GM20431 (cell line): ENCODE measurements around the gene HYAL2.

Experiments
- in situ Hi-C: fragments of 300-500 bp; cut with MseI, MboI; formaldehyde crosslinking; loops from one replicate; pipeline ENCODE4 v1.15.0; 2020; ENCODE audit warnings: low sequenced_read_pairs; ENCODE audit not compliant: unreplicated experiment

Gene HYAL2

DNA sequence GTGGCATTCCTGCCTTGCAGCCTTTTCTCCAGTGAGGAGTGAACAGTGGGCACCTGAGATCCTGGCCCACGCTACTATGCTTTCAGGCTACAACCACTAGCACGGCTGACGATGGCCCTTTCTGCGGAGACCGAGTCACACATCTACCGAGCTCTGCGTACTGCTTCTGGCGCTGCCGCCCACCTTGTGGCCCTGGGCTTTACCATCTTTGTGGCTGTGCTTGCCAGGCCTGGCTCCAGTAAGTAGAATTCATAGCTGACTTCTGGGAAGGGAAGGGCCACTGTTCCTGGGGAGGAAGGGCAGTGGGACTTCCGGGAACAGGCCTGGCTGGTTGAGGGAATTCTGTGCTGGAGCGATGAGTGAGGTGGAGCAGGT lies 28.8 kb upstream of the HYAL2 start:
- in situ Hi-C loops, result no loop called here

DNA sequence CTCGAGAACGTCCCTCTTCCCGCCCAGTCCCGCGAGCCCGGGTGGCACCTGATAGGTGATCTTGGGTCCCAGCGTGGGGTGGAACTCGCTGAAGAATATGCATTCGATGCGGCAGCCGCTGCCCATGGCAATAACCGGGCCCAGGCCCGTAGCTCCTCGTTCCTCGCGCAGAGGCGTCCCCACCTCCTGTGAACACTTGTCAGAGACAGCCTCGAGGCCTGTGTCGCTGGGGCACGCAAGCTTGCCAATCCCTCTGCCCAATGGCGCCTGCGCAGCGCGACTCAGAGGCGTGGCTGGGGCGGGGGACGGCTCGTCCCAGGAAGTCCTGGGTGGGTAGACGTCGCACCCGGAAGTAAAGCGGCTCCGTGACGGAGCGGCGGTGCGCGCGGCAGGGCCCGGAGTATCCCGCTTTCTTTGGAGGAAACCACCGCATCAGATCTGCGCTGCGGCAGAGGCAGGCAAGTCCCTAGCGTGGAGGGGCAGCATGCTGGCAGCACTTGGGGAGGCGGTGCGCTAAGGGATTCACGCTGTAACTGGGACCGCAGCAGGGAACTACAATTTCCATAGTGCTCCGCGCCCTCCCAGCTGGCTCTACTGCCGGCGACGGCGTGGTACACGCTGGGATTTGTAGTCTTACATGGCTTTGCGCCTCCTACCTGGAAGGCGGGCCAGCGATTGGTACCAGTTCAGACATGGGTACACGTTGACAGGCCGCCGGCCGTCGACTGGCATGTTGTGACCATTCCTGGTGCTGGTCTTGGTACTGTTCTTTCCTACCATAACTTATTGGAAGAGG lies 28.2 kb upstream of the HYAL2 start, which contains the start of the genes CYB561D2 and NPRL2:
Gene CYB561D2 (plus strand): TSS at position 336 of the 796 bp plus-strand sequence. CDS start 572 bp downstream, outside the sequence.
Gene NPRL2 (minus strand): TSS at position 249 of the 796 bp plus-strand sequence. CDS start 123 bp downstream, at position 126.
- in situ Hi-C loops, result no loop called here

DNA sequence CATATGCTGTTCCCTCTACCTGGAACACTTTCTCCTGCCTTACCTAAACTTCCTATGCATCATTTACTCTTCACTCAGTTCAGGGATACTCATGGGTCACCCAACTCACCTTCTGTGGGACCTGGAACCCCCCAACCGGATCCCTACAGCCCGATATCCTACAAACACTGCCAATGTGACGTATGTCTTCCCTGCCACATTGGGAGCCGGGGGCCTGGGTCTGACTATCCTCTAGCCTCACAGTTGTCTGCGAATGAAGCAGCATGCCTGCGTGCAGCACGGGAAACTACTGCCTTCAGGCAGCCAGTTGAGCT lies 27.6 kb upstream of the HYAL2 start:
- in situ Hi-C loops, result no loop called here

DNA sequence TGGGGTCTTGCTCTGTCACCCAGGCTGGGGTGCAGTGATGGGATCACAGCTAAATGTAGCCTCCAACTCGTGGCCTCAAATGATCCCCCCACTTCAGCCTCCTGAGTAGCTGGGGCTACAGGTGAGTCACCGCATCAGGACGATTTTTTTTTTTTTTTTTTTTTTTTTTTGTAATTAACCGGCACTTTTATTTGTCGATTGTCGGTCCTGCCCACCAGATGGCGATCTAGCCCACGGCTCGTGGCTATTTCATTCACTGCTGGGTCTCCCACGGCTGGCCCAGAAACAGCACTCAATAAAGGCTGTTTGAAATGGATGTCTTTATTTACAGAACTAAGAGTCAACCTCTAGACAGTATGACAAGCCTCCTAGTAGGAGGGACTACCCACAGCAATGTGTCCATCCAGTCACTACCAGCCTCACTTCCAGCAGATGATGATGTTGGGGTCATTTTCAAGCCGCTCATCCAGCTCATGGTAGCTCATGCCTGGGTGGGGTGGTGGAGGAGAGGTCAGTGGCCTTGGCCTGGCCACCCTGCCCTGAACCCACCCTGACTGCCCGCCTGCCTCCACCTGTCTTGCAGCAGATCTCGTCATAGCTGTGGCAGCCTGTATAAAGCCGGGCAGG lies 24.8 kb upstream of the HYAL2 start:
- in situ Hi-C loops, result no loop called here

DNA sequence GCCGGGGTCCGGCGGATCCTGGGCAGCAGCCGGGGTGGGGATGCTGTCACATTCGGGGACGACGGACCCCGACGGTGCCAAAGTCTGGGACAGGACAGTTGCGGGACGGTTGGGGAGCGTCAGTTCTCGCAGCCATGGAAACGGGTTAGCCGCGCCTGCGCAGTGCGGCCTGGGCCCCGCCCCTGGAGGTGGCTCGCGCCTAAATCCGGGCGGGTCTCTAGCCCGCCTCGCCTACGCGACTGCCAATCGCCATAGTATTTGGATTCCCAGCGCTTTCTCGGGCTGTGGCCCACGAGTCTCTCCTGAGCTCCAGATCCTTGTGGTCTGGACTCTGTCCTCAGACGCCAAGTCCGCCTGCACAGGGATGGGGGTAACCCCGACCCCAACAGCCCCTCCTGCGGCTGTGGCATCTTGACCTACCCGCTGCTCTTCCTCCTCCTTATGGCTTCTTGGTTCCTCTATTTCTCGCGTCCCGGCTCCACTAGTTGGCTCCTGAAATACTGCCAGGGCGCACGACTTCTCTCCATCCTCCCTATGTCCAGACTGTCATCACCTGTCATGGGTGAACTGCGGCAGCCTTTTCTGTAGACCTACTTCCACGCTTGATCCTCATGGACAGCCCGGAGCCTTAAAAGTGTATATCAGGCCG lies 23.2 kb upstream of the HYAL2 start, which contains the start of gene ZMYND10:
Gene ZMYND10 (minus strand): TSS at position 147 of the 649 bp plus-strand sequence. CDS start 153 bp downstream, outside the sequence.
- in situ Hi-C loops, result no loop called here

DNA sequence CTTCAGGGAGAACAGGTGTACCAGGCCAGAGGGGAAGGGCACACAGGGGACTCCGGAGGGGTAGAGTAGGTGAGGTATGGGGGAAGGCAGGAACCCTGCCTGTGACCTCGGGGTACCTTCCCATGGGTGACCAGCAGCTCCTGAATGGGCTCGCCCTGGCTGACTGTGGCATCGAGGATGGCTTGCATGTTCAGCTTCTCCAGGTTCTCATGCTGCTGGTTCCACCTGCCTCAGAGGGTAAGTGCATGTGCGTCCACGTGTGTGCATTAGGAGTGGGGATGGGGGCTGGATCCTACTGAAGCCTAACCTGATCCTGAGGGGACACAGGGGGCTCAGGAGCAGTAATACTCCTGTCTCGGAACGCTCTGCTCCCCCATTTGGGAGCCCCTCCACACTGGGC lies 22.5 kb upstream of the HYAL2 start:
- in situ Hi-C loops, result no loop called here

DNA sequence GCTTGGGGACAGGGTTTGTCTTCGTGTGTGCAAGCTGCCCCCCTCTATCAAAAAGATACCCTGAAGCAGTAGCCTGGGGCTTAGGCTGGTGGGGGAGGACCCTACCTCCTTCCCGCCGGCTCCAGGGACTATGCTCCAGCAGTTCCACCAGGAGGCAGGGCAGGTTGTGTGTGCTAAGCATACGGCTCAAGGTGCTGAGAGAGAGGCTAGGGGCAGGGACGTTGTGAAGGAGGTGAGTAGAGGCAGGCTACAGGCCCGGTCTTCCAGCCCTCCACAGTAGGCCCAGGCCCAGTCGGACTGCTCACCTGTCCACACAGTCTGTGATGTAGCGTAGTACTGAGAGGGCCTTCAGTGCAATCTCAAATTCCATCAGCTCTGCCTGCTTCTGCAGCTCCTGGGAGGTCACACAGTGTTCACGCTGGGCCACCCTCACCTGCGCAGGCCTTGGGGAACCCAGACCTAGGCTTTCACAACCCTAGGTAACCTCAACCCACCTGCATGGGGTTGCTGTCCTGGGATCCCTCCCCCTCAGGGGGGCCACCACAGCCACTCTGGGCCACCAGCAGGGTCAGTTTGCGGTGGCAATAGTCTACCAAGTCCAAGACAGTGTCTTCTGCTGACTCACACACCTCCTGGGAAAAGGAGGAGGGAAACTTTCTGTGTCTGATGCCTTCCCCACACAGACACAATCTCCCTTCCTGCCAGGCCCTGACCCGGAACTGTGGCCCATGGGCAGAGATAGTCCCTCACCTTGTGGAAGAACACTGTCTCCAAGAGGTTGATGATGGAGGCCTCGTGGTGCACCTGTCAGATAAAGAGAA lies 20.5 kb upstream of the HYAL2 start:
- in situ Hi-C loops, result no loop called here

DNA sequence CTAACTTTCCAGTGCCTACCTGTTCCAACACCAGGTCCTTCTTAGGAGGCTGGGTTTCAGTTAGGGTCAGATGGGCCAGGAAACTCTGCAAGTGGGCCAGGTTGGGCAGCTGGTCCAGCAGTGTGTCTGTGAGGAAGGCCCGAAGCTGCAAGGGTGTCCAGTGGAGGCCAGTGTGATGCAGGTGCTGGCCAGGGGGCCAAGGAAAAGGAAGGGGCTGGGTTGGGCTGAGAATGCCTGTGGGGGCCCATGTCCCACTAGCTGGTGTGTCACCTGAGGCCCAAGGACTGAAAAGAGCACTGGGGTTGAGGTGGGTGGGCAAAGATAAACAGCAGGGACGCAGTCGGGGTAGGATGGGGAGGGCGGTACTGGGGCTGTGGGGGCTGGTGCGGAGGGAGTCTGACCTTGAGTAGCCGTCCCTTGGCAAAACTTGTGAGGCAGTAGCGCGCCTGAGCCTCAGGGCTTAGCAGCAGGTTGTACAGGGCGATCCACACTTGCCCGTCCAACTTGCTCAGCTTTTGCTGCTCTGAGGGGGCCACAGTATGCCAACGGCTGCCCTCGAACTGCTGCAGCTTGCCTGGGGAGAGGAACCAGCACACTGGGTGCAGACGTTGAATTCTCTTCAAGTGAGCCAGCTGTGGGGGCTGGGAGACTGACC lies 19.6 kb upstream of the HYAL2 start:
- in situ Hi-C loops, result no loop called here

DNA sequence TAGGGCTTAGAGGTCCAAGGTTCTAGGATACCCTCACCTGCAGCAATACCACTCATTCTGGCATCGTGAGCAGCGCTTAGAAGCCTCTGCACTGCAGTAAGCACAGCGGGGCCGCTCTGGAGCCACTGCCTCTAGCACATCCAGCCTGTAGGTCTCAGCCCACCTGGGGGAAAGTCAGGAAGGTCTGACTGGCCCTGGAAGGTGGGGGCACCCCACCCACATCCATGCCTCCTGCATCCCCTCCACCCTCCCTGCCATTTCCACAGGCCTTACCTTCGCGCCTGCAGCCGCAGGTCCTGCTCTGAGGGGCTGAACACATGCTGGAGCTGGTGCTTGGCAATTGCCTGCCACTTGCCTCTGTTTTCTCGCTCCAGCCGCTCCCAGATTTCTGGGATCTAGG lies 19.0 kb upstream of the HYAL2 start:
- in situ Hi-C loops, result no loop called here

DNA sequence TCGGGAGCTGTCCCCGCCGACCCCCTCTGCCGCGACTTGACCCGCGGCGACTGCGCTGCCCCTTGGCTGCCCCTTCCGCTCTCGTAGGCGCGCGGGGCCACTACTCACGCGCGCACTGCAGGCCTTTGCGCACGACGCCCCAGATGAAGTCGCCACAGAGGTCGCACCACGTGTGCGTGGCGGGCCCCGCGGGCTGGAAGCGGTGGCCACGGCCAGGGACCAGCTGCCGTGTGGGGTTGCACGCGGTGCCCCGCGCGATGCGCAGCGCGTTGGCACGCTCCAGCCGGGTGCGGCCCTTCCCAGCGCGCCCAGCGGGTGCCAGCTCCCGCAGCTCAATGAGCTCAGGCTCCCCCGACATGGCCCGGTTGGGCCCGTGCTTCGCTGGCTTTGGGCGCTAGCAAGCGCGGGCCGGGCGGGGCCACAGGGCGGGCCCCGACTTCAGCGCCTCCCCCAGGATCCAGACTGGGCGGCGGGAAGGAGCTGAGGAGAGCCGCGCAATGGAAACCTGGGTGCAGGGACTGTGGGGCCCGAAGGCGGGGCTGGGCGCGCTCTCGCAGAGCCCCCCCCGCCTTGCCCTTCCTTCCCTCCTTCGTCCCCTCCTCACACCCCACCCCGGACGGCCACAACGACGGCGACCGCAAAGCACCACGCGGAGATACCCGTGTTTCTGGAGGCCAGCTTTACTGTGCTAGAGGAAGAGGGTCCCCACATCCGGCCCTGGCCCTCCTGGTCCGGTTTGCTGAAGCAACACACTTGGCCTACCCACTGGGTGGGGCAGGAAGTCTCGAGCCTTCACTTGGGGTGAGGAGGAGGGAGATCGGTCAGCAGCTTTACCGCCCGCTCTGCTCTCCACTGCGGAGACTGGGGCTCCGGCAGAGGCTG lies 18.1 kb upstream of the HYAL2 start, which contains the start of gene RASSF1:
Gene RASSF1 (minus strand): TSS at position 389 of the 882 bp plus-strand sequence. CDS start 31 bp downstream, at position 358.
- in situ Hi-C loops, result no loop called here

DNA sequence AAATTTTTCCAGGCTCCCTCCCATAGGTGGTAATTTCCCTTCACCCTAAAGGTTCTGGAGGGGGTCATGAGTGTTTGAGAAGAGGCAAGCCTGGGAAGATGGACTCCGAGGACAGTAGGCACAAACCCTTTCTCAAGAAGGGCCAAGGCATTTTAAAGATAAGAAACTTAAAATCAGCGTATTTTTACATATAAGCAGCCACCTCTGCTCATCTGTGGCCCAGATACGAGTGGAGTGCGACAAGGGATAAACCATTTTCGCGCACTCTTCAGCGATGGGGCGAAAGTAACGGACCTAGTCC lies 17.6 kb upstream of the HYAL2 start:
- in situ Hi-C loops, result no loop called here

DNA sequence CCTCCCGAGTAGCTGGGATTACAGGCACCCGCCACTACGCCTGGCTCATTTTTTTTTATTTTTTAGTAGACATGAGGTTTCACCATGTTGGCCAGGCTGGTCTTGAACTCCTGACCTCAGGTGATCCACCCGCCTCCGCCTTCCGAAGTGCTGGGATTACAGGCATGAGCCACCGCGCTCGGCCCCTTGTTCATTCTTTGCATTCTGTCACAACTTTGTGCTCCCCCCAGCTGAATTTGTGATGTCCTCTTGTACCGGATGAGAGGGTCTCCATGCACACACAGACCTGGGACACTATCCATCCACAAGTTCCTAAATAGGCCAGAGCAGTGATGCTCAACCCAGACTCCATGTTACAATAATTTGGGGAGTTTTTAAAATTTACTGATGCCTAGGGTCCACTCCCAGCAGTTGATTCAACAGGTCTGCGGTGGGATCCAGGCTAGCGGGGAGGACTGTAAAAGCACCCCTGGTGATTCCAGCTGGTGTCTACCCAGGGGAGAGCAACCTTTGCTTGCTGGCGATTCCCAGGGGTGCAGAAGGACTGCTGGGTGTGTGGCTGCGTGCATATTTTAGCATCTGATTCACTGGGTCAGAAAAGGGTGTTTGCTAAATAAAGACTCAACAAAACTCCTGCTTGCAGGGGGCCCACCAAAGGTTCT lies 17.1 kb upstream of the HYAL2 start:
- in situ Hi-C loops, result no loop called here

DNA sequence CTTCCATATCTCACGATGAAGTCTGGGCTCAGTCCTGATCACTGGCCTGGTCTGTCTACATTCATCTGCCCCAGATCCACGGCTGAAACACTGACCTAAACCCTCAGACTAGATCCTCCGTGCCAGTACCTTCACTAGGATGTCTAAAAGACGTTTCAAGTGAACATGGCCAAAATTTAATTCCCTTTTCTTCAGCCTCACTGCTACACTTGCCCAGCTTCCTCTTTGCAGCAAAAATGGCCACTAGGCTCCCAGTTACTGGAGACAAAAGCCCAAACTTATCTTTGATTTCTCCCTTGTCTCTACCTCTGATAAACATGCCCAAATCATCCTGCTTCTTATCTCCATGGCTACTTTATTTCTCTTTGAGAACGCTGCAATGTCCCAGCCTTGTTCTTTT lies 16.4 kb upstream of the HYAL2 start:
- in situ Hi-C loops, result no loop called here

DNA sequence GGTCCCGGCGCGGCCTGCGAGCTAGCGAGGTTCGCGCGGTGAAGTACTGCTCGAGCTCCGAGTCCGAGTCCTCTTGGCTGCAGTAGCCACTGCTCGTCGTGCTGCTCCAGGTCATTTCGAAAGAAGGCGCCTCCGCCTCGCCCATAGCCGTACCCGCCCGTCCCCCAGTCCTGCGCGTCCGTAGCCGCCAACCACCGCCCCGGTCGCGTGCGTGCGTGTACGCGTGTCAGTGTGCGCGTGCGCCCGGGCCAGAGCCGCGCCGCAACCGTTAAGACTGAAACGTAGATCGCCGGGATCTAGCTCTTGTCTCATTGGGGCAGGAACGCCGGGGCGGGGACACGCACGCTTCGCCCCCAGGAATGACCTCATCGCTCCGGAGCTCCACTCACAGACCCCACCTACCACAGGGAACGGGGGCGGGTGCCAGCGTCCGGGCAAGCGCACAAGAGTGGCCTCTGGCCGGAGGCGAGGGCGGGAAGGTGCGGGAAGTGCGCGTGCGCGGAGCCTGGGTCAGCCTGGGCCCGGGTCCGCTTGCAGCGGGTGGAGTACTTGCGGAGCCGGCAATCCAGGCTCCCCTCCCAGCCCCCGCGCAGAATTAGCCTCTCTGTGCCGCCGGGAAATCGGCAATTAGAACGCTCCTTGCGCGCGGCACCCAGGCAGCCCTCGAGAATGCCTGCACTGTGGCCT lies 14.8 kb upstream of the HYAL2 start:
- in situ Hi-C loops, result no loop called here

DNA sequence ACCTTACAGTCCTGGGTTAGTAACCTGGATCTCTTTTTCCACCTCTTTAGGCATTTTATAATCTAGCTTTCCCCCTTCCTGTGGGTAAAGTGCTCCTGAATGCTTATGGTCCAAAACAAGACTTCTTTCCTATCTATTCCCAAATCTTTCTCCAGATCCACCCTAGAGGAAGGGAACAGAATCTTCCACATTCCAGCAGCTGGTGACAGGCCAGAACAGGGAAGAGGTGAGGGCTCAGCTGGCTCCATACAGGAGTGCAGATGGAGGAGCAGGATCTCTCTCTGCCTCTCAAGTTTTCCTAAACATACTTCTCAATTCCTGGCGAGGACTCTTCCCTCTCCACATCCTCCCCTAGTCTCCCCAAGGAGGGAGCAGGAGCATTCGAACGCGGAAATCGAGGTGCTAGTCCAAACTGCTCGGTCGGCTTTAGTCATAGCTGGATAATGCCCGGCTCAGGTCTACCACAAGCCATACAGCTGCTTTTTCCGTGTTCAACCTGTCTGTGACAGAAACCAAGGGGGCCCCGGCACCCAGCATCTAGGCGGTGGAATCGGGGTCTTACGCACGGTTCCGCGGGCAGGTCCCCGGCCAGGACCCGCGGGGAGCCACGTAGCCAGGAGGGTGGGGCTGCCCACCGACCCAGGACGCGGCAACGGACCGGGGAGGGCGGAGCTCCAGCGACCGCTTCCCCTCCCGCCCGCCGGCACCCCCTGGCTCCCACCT lies 14.1 kb upstream of the HYAL2 start:
- in situ Hi-C loops, result no loop called here

DNA sequence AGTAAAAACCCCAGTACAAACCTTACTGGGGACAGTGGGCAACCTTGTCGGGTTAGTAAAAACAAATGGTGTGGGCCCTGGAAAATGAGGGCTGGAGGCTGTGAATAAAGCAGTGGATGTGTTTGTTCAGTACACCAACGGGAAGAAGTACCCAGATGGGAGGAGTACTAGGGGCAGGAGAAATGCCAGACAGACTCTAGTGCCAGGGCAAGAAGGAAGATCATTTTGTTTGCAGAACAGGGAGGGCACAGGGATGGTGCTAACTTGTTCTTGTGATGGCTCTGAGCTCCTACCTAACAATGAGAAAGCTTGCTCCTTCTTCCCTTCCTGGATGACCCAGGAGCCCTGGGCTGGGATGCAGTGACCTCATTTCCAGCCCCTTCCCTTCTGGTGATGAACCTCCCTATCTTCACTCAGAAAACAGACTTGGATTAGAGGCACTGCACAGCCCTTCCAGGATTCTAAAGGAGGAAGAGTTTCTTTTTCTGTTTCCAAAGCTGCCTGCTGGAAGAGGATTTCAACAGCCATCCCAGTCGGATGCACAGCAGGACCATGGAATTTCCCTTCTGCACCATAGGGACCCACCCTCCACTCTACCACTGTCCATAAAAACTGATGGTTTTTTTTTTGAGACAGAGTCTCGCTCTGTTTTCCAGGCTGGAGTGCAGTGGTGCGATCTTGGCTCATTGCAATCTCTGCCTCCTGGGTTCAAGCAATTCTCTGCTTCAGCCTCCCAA lies 12.0 kb upstream of the HYAL2 start:
- in situ Hi-C loops, result no loop called here
